GM12878 (cell line): ENCODE results near the gene UAP1L1. TPM values are rescaled to one million over a fixed set of nuclear protein-coding genes. Genes with fewer than 3 reads are reported as not detected.

Experiments
- ATAC-seq: fragments of 200-7000 bp; cut with Tn5 transposase; 3 replicates; pipeline ENCODE4 v1.9.1; 2020; ENCODE audit warnings: mild to moderate bottlenecking, moderate library complexity
- BruUV-seq: library from RNA; stranded (reverse); fragments of 400-500 nt; replicated peaks from 2 replicates; lab custom pipeline; 2021; lab: Mats Ljungman, UMichigan
- CTCF ChIA-PET: fragments of 300-600 bp; sonication (Branson Sonifier 250); formaldehyde crosslinking; extraction: SDS; loops from one replicate; lab custom pipeline; 2021; ENCODE audit warnings: inconsistent platforms; lab: Yijun Ruan, JAX
- POLR2A ChIA-PET: fragments of 350-600 bp; formaldehyde crosslinking; extraction: SDS; loops from one replicate; lab custom pipeline; 2021; ENCODE audit warnings: inconsistent platforms; lab: Charles Lee
- RAD21 ChIA-PET: fragments of 300-600 bp; sonication (Branson Sonifier 250); formaldehyde crosslinking; loops from one replicate; lab custom pipeline; 2023; ENCODE audit warnings: antibody characterized with exemption; ENCODE audit not compliant: unreplicated experiment; lab: Charles Lee
- SMC1A ChIA-PET: fragments of 300-600 bp; sonication (Branson Sonifier 250); formaldehyde crosslinking; loops from one replicate; lab custom pipeline; 2023; ENCODE audit not compliant: unreplicated experiment, uncharacterized antibody; lab: Charles Lee
- DNase-seq: peaks from one replicate; pipeline ENCODE4 v3.0.0-alpha.2; 2011; ENCODE audit warnings: low read depth, low spot score
- FAIRE-seq: peaks from 3 replicates; lab custom pipeline; 2011; peaks lifted over from hg19 to GRCh38; lab: Jason Lieb, UNC
- H2AFZ ChIP-seq: 2 replicates; pipeline ENCODE4 v1.6.0; 2011; ENCODE audit warnings: low read depth, low read length, control low read depth; ENCODE audit not compliant: control insufficient read depth
- H3K27ac ChIP-seq: 2 replicates; pipeline ENCODE4 v1.5.1; 2011; ENCODE audit warnings: control low read depth; ENCODE audit not compliant: control insufficient read depth, insufficient read depth
- H3K27me3 ChIP-seq, 2 experiments: replicated peaks in 1 of 2; 2 replicates each; pipeline versions ENCODE4 v1.6.0 to v1.6.1; 2011; ENCODE audit warnings: low read length in 1 of 2; ENCODE audit not compliant: control insufficient read depth in 2 of 2, insufficient read depth in 2 of 2
- H3K36me3 ChIP-seq, 2 experiments: 2 replicates each; pipeline ENCODE4 v1.5.1; 2011; ENCODE audit warnings: low read length in 1 of 2; ENCODE audit not compliant: control insufficient read depth in 2 of 2, insufficient read depth in 2 of 2
- H3K4me1 ChIP-seq: 2 replicates; pipeline ENCODE4 v1.6.1; 2011; ENCODE audit warnings: mild to moderate bottlenecking, low read length, moderate library complexity, mixed read lengths; ENCODE audit not compliant: control insufficient read depth, insufficient read depth
- H3K4me2 ChIP-seq: 2 replicates; pipeline ENCODE4 v1.6.0; 2011; ENCODE audit warnings: control low read depth; ENCODE audit not compliant: control insufficient read depth, insufficient read depth
- H3K4me3 ChIP-seq: fragments of 200-600 bp; sonication (generic); 2 replicates; pipeline ENCODE4 v1.5.1; 2016
- H3K79me2 ChIP-seq: 2 replicates; pipeline ENCODE4 v1.6.0; 2011; ENCODE audit warnings: low read length; ENCODE audit not compliant: control insufficient read depth, insufficient read depth
- H3K9ac ChIP-seq: 2 replicates; pipeline ENCODE4 v1.8.0; 2011; ENCODE audit warnings: low read length, control low read depth, mixed read lengths; ENCODE audit not compliant: control insufficient read depth, insufficient read depth
- H3K9me3 ChIP-seq: replicated peaks from 3 replicates; pipeline ENCODE4 v1.5.1; 2011; ENCODE audit warnings: mild to moderate bottlenecking, low read length; ENCODE audit not compliant: control insufficient read depth, insufficient read depth
- H4K20me1 ChIP-seq: 2 replicates; pipeline ENCODE4 v1.6.0; 2011; ENCODE audit not compliant: control insufficient read depth, insufficient read depth
- CEBPZ ChIP-seq: fragments of 150-350 bp; IDR thresholded peaks from 2 replicates; pipeline ENCODE4 v1.6.1; 2016; ENCODE audit warnings: low read depth, low read length
- POLR2A ChIP-seq: IDR thresholded peaks from 2 replicates; pipeline ENCODE4 v1.6.1; 2011; ENCODE audit warnings: low read depth, mild to moderate bottlenecking, low read length
- POLR2AphosphoS5 ChIP-seq: IDR thresholded peaks from 2 replicates; pipeline ENCODE4 v1.6.1; 2011; ENCODE audit warnings: mild to moderate bottlenecking, low read length, inconsistent platforms
- WGBS: methylation state at CpG from one replicate; pipeline ENCODE4 v1.1.6; 2016; ENCODE audit warnings: low lambda C conversion rate; ENCODE audit not compliant: insufficient replicate concordance, insufficient coverage; ENCODE audit errors: missing lambda C conversion rate; 5-methylcytosine and 5-hydroxymethylcytosine counted together
- in situ Hi-C: fragments of 300-500 bp; cut with MboI; formaldehyde crosslinking; loops from 9 replicates; pipeline ENCODE4 v1.14.3; 2018; ENCODE audit warnings: mixed read lengths
- intact Hi-C: fragments of 100-400 bp; cut with micrococcal nuclease; formaldehyde crosslinking; loops from one replicate; pipeline ENCODE4 v1.14.2; 2022; ENCODE audit not compliant: unreplicated experiment
- polyA plus RNA-seq, 11 experiments: library from polyadenylated mRNA; depleted of rRNA in 4 of 11; unstranded in 6 of 11; stranded (reverse) in 5 of 11; fragments of >200 nt; fragmentation: Nextera tagmentation in 4 of 11; fragmentation: Illumina TruSeq in 1 of 11; extraction: Ambion mirVana in 4 of 11; extraction: Trizol in 1 of 11; gene quantifications; 1 replicate in 1 of 11; 2 replicates in 10 of 11; pipeline versions ENCODE4 v1.2.1 to v1.2.3, GENCODE V29; 2011 to 2016; ENCODE audit warnings: inconsistent platforms in 2 of 11, missing spikeins in 2 of 11, low read depth in 1 of 11
- total RNA-seq, 4 experiments: library from RNA; depleted of rRNA in 3 of 4; stranded (reverse); fragments of >200 nt in 3 of 4; fragmentation: Illumina TruSeq in 1 of 4; extraction: Trizol in 1 of 4; gene quantifications; 2 replicates each; pipeline versions ENCODE4 v1.2.1 to v1.2.3, GENCODE V29; 2013 to 2021

The UAP1L1 gene
- total and polyA plus RNA-seq, 10 of the 15 experiments (the other 5 are each of a cell fraction or from before 2014, with no cell fraction given): 0.29 to 15.7 (median 5.8) TPM

- Histone ChIP-seq H3K9me3 (no peaks in the 10 kb centered on the region), H3K4me1 (no peaks in the 10 kb centered on the region), H3K79me2 (peaks cover 2% of the 10 kb centered on the region), H2AFZ (no peak overlapping the region), H3K4me2 (no peak overlapping the region), H3K4me3 (no peak overlapping the region), H3K9ac (no peak overlapping the region), H3K27ac (no peak overlapping the region), H4K20me1 (no peaks in the 10 kb centered on the region; the same call in 1 of the 2 replicates), H3K36me3 (peaks cover 7 to 51% of the 10 kb centered on the region in 2 experiments), H3K27me3 (no peaks in the 10 kb centered on the region)
- POLR2A ChIA-PET: interaction anchor here (1.1 kb wide), 1 partner anchor 14 kb away, joined by 4 read pairs; no protein-coding TSS in a partner anchor
- intact Hi-C loops: no loop called here
- TF ChIP-seq POLR2AphosphoS5 (peak; percentile 31; the same call in 1 of the 2 replicates), CEBPZ (no peak), POLR2A (peak; percentile 56; the same call in 1 of the 2 replicates)
- FAIRE-seq (no peak), DNase-seq (no peak), ATAC-seq (no peak)
- WGBS: 83% methylated on average over 34 of the region's 34 CpGs
- CTCF ChIA-PET: interaction anchor here (1.1 kb wide), 1 partner anchor 41 kb away, joined by 3 read pairs; no protein-coding TSS in a partner anchor
- SMC1A ChIA-PET: no interaction called here
- BruUV-seq: no TSS peak
- RAD21 ChIA-PET: interaction anchor here (0.5 kb wide), 1 partner anchor 9 kb away, joined by 3 read pairs; no protein-coding TSS in a partner anchor
- in situ Hi-C loops: no loop called here
These were observed 32.2 kb downstream of the UAP1L1 start for GRCh38 chr9:137109250-137110146.
